ENCODE measurements around the gene HSPH1. TPM values are rescaled to one million over a fixed set of nuclear protein-coding genes. Genes with fewer than 3 reads are reported as not detected.

Gene HSPH1
- total RNA-seq, 2 experiments from 2014 or later: 267 TPM

Other genes starting within 250 kb of the HSPH1 start
- not detected for gene TEX26, start 229.2 kb downstream of the HSPH1 start, total RNA-seq
- 1 to 10 TPM; 3.3 to 3.7 TPM for gene B3GLCT, start 38.1 kb upstream of the HSPH1 start, total RNA-seq